GM21528 (cell line): ENCODE results near the gene BTBD2.

Source experiments
- ATAC-seq: cut with Tn5 transposase; IDR thresholded peaks from one replicate; pipeline ENCODE4 v1.9.1; 2021; ENCODE audit warnings: mild to moderate bottlenecking, moderate library complexity; ENCODE audit not compliant: unreplicated experiment, low FRiP score

Gene BTBD2

GRCh38 chr19:1944916-1945561, 70.5 kb downstream of the BTBD2 start:
- no peak for ATAC-seq

GRCh38 chr19:1944088-1944915, 71.2 kb downstream of the BTBD2 start:
- ATAC-seq = no peak

GRCh38 chr19:1943661-1944087, 71.8 kb downstream of the BTBD2 start:
- ATAC-seq = no peak

- no peak for ATAC-seq
These were observed 72.5 kb downstream of the BTBD2 start for GRCh38 chr19:1942934-1943555.

- ATAC-seq = no peak
These were observed 73.2 kb downstream of the BTBD2 start for GRCh38 chr19:1942078-1942933.

GRCh38 chr19:1941146-1942077, 74.1 kb downstream of the BTBD2 start, which contains the start of gene CSNK1G2:
Gene CSNK1G2 (plus strand): TSS chr19:1941172. CDS start chr19:1969773, 28,601 bp downstream.
- ATAC-seq = peak; percentile 56

GRCh38 chr19:1938071-1938470, 77.4 kb downstream of the BTBD2 start:
- no peak for ATAC-seq

GRCh38 chr19:1936916-1937610, 78.5 kb downstream of the BTBD2 start:
- ATAC-seq = no peak

GRCh38 chr19:1936430-1936829, 79.1 kb downstream of the BTBD2 start:
- ATAC-seq = no peak

GRCh38 chr19:1935484-1936208, 79.9 kb downstream of the BTBD2 start:
- ATAC-seq = no peak
